Ishikawa (cell line): Measurements from ENCODE around the gene SLC3A2.

Source experiments
- CEBPB ChIP-seq: IDR thresholded peaks from 2 replicates; pipeline ENCODE4 v1.6.1; 2012
- CREB1 ChIP-seq: IDR thresholded peaks from 2 replicates; pipeline ENCODE4 v1.6.1; 2012; ENCODE audit warnings: low read depth
- EGR1 ChIP-seq: IDR thresholded peaks from 2 replicates; pipeline ENCODE4 v1.6.1; 2012
- EP300 ChIP-seq: IDR thresholded peaks from 2 replicates; pipeline ENCODE4 v1.6.1; 2012; ENCODE audit warnings: borderline replicate concordance
- FOXM1 ChIP-seq: IDR thresholded peaks from 2 replicates; pipeline ENCODE4 v1.6.1; 2012; ENCODE audit warnings: low read depth, borderline replicate concordance
- NFIC ChIP-seq: IDR thresholded peaks from 2 replicates; pipeline ENCODE4 v1.6.1; 2012
- RAD21 ChIP-seq: IDR thresholded peaks from 2 replicates; pipeline ENCODE4 v1.6.1; 2012; ENCODE audit warnings: low read depth
- REST ChIP-seq: IDR thresholded peaks from 2 replicates; pipeline ENCODE4 v1.6.1; 2012; ENCODE audit warnings: low read depth, mild to moderate bottlenecking
- TAF1 ChIP-seq: IDR thresholded peaks from 2 replicates; pipeline ENCODE4 v1.6.1; 2012; ENCODE audit warnings: low read depth, mild to moderate bottlenecking
- TCF12 ChIP-seq: IDR thresholded peaks from 2 replicates; pipeline ENCODE4 v1.6.1; 2012; ENCODE audit warnings: low read depth
- TEAD4 ChIP-seq: IDR thresholded peaks from 2 replicates; pipeline ENCODE4 v1.6.1; 2012
- YY1 ChIP-seq: IDR thresholded peaks from 2 replicates; pipeline ENCODE4 v1.6.1; 2012; ENCODE audit warnings: low read depth
- ZBTB7A ChIP-seq: IDR thresholded peaks from 2 replicates; pipeline ENCODE4 v1.6.1; 2012; ENCODE audit warnings: low read depth
- TF ChIP-seq, protein P1 (sequence below): IDR thresholded peaks from 2 replicates; pipeline ENCODE4 v1.6.1; 2012
- TF ChIP-seq, protein P2 (sequence below): IDR thresholded peaks from 2 replicates; pipeline ENCODE4 v1.6.1; 2012

SLC3A2 gene

GRCh38 chr11:62882788-62883501 is 2.2 kb downstream of the SLC3A2 start:
- TF ChIP-seq, protein P1, sequence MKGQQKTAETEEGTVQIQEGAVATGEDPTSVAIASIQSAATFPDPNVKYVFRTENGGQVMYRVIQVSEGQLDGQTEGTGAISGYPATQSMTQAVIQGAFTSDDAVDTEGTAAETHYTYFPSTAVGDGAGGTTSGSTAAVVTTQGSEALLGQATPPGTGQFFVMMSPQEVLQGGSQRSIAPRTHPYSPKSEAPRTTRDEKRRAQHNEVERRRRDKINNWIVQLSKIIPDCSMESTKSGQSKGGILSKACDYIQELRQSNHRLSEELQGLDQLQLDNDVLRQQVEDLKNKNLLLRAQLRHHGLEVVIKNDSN, result no peak
- no peak for TF ChIP-seq NFIC
- no peak for TF ChIP-seq CEBPB
- TF ChIP-seq EP300, result no peak
- TF ChIP-seq RAD21, result no peak
- TF ChIP-seq ZBTB7A, result no peak
- TF ChIP-seq EGR1, result no peak
- no peak for TF ChIP-seq YY1

GRCh38 chr11:62883673-62884072 is 3.0 kb downstream of the SLC3A2 start:
- no peak for TF ChIP-seq CEBPB
- no peak for TF ChIP-seq CREB1
- no peak for TF ChIP-seq REST
- no peak for TF ChIP-seq ZBTB7A
- no peak for TF ChIP-seq YY1
- TF ChIP-seq, protein P2, sequence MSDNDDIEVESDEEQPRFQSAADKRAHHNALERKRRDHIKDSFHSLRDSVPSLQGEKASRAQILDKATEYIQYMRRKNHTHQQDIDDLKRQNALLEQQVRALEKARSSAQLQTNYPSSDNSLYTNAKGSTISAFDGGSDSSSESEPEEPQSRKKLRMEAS, result no peak
- no peak for TF ChIP-seq TCF12
- TF ChIP-seq RAD21, result no peak
- TF ChIP-seq EP300, result no peak
- TF ChIP-seq, protein P1, result no peak
- TF ChIP-seq TAF1, result no peak
- no peak for TF ChIP-seq FOXM1
- TF ChIP-seq NFIC, result no peak
- no peak for TF ChIP-seq TEAD4
- no peak for TF ChIP-seq EGR1

DNA sequence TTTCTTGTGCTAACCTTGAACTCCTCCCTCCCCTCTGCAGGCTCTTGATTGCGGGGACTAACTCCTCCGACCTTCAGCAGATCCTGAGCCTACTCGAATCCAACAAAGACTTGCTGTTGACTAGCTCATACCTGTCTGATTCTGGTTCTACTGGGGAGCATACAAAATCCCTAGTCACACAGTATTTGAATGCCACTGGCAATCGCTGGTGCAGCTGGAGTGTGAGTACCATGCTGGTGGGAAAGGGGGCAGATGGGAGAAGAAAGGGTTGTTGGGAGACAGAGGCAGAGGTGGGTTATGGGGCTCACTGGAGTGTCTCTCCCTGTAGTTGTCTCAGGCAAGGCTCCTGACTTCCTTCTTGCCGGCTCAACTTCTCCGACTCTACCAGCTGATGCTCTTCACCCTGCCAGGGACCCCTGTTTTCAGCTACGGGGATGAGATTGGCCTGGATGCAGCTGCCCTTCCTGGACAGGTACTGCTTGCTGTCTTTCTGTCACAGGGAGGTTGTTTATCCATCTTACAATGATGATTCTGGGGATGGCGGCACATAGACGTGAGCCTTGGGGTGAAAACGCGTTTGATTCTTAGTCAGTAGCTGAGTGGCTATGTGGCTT is 4.5 kb downstream of the SLC3A2 start:
- no peak for TF ChIP-seq REST
- TF ChIP-seq FOXM1, result no peak
- TF ChIP-seq NFIC, result no peak
- TF ChIP-seq ZBTB7A, result no peak
- no peak for TF ChIP-seq RAD21

GRCh38 chr11:62888406-62888805 is 7.7 kb downstream of the SLC3A2 start:
- TF ChIP-seq FOXM1 (no peak), ZBTB7A (no peak), TCF12 (no peak), NFIC (no peak), EP300 (no peak), YY1 (no peak), REST (no peak), TEAD4 (no peak), EGR1 (no peak), CREB1 (no peak)
- TF ChIP-seq, protein P1, result no peak

DNA sequence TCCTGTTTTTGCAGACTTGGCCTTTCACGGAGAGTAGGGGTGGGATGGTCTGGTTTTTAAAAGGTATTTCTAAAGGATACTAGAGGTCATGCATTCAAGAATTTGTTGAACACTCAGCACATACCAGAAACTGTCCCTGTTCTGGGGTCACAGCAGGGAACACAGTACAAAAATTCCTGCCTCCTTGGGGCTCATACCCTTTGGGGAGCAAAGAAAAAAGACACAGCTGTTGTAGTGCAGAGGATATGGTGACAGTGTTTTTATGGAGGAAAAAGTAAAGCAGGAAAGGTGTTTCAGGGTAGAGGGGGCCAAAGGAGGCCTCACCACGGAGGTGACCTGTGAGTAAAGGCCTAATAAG is 8.4 kb downstream of the SLC3A2 start:
- TF ChIP-seq TEAD4 (no peak), REST (no peak), NFIC (no peak), YY1 (no peak), RAD21 (no peak), TAF1 (no peak), CEBPB (no peak), TCF12 (no peak), ZBTB7A (no peak), FOXM1 (no peak), CREB1 (no peak), EP300 (no peak), EGR1 (no peak)
- TF ChIP-seq, protein P2, result no peak
- TF ChIP-seq, protein P1, result no peak
